ENCODE results near the gene TESK2.
"Not testable (repeated sequence)": the region's sequence is repeated elsewhere in the genome, so short reads cannot be mapped to it uniquely, and the experiment has no call there.

TESK2 gene, protein sequence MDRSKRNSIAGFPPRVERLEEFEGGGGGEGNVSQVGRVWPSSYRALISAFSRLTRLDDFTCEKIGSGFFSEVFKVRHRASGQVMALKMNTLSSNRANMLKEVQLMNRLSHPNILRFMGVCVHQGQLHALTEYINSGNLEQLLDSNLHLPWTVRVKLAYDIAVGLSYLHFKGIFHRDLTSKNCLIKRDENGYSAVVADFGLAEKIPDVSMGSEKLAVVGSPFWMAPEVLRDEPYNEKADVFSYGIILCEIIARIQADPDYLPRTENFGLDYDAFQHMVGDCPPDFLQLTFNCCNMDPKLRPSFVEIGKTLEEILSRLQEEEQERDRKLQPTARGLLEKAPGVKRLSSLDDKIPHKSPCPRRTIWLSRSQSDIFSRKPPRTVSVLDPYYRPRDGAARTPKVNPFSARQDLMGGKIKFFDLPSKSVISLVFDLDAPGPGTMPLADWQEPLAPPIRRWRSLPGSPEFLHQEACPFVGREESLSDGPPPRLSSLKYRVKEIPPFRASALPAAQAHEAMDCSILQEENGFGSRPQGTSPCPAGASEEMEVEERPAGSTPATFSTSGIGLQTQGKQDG

DNA sequence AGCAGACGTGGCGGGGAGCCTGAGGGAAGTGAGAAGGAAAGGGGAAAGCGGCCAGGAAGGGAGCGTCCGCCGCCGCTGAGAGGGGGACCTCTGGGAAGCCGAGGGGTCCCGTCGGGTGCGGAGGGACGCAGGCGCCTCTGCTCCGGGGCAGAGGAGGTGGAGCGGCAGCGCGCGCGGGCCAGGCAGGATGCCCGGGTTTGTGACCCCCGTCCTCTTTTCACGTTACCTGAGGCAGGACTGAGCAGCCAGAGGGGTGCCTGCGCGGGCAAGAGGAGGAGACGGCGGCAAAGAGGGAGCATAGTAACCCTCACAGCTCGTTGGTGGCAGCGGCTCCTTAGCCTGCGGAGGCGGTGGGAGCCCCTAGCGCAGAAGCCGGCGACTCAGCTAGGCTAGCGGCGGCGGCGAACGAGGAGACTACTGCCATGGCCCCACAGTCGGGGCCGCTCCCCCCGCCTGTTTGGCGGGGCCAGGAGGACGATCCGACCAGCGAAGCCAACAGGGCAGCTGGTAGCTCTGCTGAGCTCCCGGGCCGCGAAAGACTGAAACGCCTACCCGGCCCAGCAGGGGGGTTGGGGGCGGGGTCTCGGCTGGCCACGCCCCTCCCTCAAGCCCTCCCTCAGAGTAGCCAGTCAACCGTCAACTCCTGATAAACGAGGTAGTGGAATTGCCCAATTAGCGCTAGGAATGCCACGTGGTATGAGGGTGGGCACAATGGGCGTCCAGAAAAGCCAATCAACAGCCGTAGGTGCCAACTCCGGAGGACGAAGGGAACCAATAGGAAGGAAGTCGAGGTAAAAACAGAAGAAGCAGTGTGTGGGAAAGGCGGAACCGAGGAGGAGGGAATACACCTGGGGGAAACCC is at the start of gene TESK2:
Gene TESK2, minus strand, starts transcription at position 538 of the 861 bp plus-strand sequence. CDS start 33,378 bp downstream, outside the sequence.
- DNase-seq (ENCODE audit: low spot score), result peak; percentile 97

DNA sequence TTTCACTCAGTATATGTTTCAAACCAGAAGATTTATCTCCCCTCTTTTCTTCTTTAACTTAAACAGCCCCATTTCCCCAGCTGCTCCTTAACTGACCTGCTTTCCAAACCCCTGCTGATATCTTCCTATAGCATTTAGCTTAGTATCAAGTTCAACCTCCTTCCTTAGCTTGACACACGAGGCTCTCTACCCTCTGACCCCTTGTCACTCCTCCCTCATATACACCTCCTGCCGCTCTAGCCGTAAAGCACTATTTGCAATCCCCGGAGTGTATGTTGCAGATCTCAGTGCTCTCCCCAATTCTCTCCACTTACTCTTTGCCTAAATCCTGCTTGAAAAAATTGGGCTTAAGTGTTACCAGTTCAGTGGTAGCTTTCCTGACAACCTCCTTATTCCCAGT is 45.9 kb upstream of the TESK2 start:
- no peak for DNase-seq (ENCODE audit: low spot score)

DNA sequence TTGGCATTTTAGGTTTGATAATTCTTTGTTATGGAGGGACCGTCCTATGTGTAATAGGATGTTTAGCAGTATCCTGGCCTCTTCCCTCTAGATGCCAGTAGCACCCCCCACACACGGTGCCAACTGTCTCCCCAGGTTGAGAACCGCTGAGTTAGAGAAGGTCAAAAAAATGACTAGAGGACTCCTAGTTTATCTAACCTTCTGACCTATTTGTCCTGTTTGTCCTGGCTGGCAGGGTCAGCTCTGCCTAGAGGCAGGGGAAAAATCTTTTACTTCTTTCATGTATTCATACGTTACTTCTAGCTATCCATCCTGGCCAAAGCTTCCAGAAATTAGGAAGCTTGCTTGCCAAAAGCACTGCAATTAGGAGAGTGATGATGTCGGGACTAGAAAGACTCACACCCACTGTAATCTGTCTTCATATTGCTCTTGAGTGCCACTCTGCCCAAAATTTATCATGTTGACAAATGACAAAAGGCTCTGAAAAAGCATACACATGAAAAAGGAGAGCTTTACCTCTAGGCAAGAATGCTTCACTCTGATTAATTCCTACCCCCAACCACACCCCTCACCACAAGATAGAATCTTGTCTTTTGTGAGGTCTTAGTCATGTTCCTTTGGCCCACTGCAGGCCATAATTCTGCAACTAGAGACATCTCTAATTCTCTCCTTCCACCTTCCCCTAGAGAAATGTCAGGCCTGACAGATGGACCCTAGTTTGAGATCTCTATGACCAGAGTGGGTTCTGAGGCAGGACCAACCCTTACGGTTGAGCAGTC is 45.2 kb upstream of the TESK2 start:
- no peak for DNase-seq (ENCODE audit: low spot score)

DNA sequence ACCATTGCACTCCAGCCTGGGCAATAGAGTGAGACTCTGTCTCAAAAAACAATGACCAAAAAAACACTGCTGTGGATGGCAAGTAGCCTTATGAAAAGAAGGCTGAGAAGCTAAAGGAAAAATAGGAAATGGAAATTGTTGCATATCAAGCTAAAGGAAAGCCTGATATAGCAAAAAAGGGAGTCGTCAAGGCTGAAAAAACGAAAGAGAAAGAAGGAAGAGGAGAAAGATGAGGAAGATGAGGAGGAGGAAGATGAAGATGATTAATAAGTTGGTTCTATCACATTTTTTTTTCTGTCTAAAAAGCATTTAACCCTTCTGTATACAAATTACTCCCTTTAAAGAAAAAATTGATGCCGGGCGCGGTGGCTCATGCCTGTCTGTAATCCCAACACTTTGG is 40.9 kb upstream of the TESK2 start:
- no peak for DNase-seq (ENCODE audit: low spot score)

DNA sequence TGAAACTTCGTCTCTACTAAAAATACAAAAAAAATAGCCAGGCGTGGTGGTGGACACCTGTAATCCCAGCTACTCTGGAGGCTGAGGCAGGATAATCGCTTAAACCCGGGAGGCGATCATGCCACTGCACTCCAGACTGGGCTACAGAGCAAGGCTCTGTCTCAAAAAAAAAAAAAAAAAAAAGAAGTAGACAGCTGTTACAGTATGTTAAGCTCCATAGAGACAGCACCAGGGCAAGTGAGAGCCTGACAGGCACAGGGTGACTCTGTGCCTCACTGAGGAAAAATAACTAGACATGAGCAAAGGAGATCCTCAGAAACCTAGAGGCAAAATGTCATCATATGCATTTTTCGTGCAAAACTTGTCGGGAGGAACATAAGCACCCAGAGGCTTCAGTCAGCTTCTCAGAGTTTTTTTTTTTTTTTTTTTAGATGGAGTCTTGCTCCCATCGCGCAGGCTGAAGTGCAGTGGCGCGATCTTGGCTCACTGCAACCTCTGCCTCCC is 39.7 kb upstream of the TESK2 start:
- no peak for DNase-seq (ENCODE audit: low spot score)

DNA sequence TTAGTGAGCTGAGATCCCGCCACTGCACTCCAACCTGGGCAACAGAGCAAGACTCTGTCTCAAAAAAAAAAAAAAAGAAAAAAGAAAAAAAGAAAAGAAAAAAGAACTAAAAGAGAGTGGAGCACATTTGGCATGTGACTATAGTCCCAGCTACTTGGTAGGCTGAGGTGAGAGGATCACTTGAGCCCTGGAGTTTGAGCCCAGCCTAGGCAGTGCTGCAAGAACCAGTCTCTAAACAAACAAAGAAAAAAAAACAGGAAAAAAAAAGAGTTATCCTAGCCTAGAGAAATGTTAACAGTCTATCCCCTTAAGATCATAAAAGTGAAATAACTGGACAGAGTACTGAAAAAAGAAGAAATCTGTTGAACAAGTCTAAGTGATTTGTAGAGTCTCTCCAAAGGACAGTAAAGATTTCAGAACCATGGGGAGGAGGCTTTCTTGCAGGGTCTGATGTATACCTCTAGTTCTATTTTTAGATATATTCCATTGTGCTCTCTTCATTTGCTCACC is 35.2 kb upstream of the TESK2 start:
- DNase-seq (ENCODE audit: low spot score), result no peak

DNA sequence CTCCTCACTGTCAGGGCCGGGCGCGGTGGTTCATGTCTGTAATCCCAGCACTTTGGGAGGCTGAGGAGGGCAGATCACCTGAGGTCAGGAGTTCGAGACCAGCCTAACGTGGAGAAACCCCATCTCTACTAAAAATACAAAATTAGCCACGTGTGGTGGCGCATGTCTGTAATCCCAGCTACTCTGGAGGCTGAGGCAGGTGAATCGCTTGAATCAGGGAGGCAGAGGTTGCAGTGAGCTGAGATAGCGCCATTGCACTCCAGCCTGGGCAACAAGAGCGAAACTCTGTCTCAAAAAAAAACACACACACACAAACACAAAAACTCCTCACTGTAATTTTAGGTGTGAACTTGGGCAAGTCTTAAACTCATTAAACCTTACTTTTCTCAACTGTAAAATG is 33.0 kb upstream of the TESK2 start:
- DNase-seq (ENCODE audit: low spot score), result not testable (repeated sequence)

DNA sequence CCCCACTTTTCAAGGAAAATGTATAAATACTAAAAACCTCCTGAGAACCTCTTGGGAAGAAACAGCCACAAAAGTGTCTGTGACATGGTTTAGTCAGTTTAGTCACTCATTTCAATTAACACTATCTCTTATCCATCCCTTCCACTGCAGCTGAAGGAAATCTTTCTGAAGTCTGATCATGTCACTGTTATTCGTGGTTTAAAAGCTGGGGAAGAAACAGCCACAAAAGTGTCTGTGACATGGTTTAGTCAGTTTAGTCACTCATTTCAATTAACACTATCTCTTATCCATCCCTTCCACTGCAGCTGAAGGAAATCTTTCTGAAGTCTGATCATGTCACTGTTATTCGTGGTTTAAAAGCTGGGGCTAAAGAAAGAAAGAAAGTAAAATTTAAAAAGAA is 32.6 kb upstream of the TESK2 start:
- not testable (repeated sequence) for DNase-seq (ENCODE audit: low spot score)

DNA sequence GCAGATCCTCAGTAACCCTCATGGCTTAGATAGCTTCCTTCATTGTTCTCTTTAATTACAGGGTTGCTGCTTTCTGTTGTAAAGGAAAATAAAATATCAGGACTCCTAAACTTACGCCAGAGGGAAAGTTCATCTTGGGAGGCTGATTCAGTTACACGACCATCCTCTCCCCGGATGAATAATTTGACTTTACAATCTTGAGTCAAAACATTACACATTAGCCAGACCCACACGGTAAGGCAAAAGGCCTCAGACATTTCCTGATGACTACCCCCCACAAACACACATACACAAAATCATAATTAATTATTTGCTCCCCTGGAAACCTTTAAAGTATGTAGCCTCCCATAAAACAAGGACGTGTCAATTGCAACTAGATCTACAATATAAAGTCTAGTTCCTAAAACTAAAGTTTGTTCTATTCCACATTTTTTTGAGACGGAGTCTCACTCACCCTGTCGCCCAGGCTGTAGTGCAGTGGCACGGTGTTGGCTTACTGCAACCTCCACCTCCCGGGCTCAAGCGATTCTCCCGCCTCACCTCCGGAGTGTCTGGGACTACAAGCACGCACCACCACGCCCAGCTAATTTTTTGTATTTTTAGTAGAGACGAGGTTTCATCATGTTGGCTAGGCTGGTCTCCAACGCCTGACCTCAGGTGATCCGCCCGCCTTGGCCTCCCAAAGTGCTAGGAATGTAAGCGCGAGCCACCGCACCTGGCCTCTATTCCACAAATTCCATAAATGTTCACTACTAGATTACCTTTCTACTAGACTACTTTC is 31.6 kb upstream of the TESK2 start:
- DNase-seq (ENCODE audit: low spot score), result no peak

DNA sequence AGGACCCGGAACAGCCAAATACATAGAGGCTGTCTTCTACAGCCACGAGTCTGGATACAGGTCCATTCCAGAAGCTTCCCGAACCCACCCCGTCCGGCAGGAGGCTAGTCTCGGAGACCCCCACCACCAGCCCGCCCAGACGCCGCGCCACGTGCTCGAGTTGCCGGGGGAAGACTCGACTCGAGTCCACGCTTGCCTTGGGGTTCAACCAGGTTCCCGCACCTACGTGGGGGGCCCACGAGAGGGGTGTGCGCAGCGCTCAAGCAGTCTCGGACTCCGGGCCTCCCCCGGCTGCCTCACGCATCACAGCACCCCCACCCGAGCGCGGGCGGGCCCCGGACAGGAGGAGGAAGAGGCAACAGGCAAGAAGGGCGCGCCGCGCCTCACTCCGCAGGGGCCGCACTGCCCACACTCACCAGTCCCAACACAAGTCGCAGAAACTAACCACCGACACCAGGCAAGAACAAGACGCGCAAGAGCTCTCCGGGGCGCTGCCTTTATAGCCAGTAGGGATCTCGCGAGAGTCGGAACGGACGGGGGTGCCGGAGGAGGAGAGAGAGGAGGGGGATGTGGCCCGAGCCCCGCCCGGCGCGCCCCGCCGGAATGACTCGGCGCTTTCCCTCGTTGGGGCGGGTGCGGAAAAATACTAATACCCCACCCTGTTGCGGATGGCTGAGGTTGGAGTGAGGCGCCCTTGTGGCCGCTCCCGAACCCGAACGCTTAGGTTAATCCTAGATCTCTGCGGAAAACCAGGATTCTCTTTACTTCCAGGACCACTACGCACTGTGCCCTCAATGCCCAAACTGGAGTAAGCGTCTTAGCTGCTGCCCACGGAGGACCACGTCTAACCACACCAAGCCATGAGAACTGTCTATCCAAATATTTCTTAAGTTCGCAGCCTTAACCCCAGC is 30.7 kb upstream of the TESK2 start, which contains the start of gene PRDX1:
Gene PRDX1, minus strand, starts transcription at position 472 of the 911 bp plus-strand sequence. CDS start 2,841 bp downstream, outside the sequence.
- DNase-seq (ENCODE audit: low spot score), result peak; percentile 93

DNA sequence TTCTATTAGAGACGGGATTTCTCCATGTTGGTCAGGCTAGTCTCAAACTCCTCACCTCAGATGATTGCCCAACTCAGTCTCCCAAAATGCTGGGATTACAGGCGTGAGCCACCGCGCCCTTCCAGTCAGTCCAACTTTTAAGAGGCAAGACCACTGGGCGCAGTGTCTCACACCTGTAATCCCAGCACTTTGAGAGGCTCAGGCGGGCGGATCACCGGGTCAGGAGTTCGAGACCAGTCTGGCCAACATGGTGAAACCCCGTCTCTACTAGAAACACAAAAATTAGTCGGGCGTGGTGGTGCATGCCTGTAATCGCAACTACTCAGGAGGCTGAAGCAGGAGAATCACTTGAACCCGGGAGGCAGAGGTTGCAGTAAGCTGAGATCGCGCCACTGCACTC is 28.8 kb upstream of the TESK2 start:
- DNase-seq (ENCODE audit: low spot score), result not testable (repeated sequence)

DNA sequence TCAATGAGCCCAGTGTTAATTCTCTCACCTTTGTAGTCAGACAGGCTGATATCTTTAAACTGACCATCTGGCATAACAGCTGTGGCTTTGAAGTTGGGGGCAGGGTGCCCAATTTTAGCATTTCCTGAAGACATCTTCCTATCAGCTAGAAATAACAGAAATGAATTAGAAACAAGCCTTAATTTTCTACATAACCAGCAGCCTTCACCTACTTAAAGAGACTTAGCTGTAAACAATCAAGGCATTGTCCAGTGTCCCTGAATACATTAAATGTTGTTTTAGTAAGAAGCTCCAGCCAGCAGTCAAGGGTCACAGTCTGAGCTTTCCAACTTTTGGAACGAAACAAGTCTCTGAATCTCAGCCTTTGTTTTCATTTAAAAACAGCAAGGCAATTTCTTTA is 27.9 kb upstream of the TESK2 start:
- DNase-seq (ENCODE audit: low spot score), result no peak

DNA sequence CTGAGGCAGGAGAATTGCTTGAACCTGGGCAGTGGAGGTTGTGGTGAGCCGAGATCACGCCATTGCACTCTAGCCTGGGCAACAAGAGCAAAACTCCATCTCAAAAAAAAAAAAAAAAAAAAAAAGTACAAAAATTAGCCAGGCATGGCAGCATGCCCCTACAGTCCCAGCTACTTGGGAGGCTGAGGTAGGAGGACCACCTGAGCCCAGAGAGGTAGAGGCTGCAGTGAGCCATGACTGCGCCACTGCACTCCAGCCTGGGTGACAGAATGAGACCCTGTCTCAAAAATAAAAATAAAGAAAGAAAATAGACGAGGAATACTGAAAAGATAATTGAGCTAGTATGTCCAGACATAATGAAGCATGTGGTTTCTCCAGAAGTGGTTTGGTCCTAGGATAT is 27.4 kb upstream of the TESK2 start:
- not testable (repeated sequence) for DNase-seq (ENCODE audit: low spot score)

DNA sequence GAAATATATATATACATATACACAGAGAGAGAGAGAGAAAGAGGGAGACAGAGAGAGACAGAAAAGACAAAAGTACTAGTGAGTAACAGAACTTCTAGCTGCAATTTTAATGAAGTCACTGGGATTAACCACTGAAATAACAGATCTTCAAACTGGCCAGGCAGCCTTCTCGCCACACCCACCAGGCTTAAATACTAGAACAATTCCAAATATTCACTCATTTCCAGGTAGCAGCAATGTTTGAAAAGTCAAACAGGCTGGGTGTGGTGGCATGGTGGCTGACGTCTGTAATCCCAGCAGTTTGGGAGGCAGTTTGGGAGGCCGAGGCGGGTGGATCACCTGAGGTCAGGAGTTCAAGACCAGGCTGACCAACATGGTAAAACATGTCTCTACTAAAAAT is 25.5 kb upstream of the TESK2 start:
- DNase-seq (ENCODE audit: low spot score), result no peak

DNA sequence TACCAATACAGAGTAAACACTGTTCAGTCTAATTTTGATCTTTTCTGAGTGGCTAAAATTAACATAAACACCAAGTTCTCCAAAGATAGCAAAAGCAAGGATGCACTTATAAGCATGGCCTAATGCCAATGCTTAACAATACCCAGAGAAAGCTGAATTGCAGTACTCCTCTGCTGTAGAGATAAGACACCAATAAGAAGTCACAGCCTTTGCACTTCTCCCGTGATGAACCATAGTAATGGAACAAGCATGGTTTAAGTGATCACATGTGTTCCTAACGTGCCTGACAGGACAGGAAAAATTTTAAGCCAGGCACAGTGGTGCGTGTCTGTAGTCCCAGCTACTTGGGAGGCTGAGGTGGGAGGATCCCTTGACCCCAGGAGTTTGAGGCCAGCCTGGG is 25.1 kb upstream of the TESK2 start:
- no peak for DNase-seq (ENCODE audit: low spot score)

DNA sequence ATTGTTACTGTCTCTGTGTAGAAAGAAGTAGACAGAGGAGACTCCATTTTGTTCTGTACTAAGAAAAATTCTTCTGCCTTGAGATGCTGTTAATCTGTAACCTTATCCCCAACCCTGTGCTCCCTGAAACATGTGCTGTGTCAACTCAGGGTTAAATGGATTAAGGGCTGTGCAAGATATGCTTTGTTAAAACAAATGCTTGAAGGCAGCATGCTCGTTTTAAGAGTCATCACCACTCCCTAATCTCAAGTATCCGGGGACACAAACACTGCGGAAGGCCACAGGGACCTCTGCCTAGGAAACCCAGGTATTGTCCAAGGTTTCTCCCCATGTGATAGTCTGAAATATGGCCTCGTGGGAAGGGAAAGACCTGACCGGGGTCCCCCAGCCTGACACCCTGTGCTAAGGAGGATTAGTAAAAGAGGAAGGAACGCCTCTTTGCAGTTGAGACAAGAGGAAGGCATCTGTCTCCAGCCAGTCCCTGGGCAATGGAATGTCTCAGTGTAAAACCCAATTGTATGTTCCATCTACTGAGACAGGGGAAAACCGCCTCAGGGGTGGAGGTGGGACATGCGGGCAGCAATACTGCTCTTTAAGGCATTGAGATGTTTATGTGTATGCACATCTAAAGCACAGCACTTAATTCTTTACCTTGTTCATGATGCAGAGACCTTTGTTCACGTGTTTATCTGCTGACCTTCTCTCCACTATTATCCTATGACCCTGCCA is 22.7 kb upstream of the TESK2 start:
- not testable (repeated sequence) for DNase-seq (ENCODE audit: low spot score)

DNA sequence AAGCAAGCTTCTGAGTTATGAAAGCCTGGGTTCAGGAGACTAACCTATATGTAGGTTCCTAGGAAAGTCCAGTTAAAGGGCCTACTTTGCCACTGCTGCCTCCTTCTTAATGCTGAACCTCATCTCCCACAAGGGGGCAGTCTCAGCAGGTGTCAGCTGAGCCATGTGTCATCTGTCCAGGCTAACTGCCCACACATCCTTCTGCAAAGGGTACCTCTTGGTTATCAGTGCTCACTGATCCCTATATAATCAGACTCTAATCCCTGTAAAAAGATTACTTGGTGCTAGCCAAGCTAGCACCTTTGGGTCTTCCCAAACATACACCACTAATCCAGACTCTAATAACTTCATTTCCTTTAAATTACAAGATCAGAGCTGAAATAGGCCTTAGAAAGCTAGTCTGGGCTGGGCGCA is 21.7 kb upstream of the TESK2 start:
- peak; percentile 71 for DNase-seq (ENCODE audit: low spot score)

DNA sequence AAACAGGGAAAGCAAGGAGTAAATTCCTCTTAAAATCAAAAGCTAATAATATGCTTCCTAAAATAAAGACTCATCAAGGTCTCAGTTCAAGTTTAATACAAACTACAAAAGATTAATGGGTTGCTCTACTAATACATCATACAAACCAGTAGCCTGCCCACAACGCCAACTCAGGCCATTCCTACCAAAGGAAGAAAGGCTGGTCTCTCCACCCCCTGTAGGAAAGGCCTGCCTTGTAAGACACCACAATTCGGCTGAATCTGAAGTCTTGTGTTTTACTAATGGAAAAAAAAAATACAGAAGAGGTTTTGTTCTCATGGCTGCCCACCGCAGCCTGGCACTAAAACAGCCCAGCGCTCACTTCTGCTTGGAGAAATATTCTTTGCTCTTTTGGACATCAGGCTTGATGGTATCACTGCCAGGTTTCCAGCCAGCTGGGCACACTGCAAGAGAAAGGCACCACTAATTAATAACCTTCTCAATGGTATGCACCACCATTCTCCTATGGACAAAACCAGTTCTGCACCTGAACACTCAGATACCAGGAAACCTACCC is 20.1 kb upstream of the TESK2 start:
- no peak for DNase-seq (ENCODE audit: low spot score)
